ENCODE data around the gene CD55. TPM values are rescaled to one million over a fixed set of nuclear protein-coding genes. Genes with fewer than 3 reads are reported as not detected.

CD55 gene
- polyA plus RNA-seq, 1 donor from 2014 or later, result 1.4 TPM

DNA sequence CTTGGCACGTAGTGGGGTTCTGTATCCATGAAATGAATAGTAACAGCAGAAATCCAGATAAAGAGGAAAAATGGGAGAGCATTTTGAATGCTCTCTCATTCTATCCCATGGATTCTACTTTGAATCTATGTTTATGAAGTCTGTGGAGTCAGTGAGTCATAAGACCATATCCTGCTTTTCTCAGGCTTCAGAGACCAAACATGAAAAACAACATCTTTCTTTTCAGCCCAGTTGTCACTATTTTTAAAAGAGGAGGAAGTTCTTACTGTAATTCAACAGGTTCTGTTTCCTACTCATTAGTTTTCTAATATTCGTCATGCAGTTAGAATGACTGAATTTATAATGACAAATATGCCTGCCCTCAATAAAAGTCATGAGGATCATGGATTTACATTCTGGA lies 39.4 kb upstream of the CD55 start:
- H3K9me2 ChIP-seq (ENCODE audit: insufficient read depth, low read length), result no peaks in the 10 kb centered on the region
- H2AFZ ChIP-seq (ENCODE audit: low read depth, low read length), result no peak overlapping the region
- H3F3A ChIP-seq (ENCODE audit: insufficient read depth, low read length, poor library complexity, severe bottlenecking), result no peaks in the 10 kb centered on the region
- no peak overlapping the region for H3K4me2 ChIP-seq (ENCODE audit: low read length)
- H3K4me3 ChIP-seq (ENCODE audit: low read length), result no peak overlapping the region
- TF ChIP-seq EZH2 (IDR thresholded peaks at IDR 0.05; ENCODE audit: borderline replicate concordance, insufficient read depth, low read length, poor library complexity, severe bottlenecking) (no peak), CTCF (IDR thresholded peaks at IDR 0.05; ENCODE audit: poor library complexity, severe bottlenecking) (no peak), SMC3 (conservative IDR thresholded peaks at IDR 0.05; ENCODE audit: poor library complexity) (no peak), EP300 (conservative IDR thresholded peaks at IDR 0.05; ENCODE audit: poor library complexity, severe bottlenecking) (no peak), POLR2AphosphoS5 (IDR thresholded peaks at IDR 0.05) (no peak), TAF1 (IDR thresholded peaks at IDR 0.05; ENCODE audit: low read depth) (no peak), RAD21 (conservative IDR thresholded peaks at IDR 0.05) (no peak), MXI1 (conservative IDR thresholded peaks at IDR 0.05; ENCODE audit: poor library complexity, severe bottlenecking) (no peak)
- TF ChIP-seq, protein P1, sequence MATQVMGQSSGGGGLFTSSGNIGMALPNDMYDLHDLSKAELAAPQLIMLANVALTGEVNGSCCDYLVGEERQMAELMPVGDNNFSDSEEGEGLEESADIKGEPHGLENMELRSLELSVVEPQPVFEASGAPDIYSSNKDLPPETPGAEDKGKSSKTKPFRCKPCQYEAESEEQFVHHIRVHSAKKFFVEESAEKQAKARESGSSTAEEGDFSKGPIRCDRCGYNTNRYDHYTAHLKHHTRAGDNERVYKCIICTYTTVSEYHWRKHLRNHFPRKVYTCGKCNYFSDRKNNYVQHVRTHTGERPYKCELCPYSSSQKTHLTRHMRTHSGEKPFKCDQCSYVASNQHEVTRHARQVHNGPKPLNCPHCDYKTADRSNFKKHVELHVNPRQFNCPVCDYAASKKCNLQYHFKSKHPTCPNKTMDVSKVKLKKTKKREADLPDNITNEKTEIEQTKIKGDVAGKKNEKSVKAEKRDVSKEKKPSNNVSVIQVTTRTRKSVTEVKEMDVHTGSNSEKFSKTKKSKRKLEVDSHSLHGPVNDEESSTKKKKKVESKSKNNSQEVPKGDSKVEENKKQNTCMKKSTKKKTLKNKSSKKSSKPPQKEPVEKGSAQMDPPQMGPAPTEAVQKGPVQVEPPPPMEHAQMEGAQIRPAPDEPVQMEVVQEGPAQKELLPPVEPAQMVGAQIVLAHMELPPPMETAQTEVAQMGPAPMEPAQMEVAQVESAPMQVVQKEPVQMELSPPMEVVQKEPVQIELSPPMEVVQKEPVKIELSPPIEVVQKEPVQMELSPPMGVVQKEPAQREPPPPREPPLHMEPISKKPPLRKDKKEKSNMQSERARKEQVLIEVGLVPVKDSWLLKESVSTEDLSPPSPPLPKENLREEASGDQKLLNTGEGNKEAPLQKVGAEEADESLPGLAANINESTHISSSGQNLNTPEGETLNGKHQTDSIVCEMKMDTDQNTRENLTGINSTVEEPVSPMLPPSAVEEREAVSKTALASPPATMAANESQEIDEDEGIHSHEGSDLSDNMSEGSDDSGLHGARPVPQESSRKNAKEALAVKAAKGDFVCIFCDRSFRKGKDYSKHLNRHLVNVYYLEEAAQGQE (IDR thresholded peaks at IDR 0.05; ENCODE audit: borderline replicate concordance), result no peak
- no peak overlapping the region for H3K9ac ChIP-seq (ENCODE audit: low read length)
- H4K20me1 ChIP-seq (ENCODE audit: insufficient read depth), result no peaks in the 10 kb centered on the region
- no peaks in the 10 kb centered on the region for H3K27me3 ChIP-seq (ENCODE audit: insufficient read depth, low read depth, low read length)
- H3K9me3 ChIP-seq (ENCODE audit: low read length), result no peaks in the 10 kb centered on the region
- H3K36me3 ChIP-seq (ENCODE audit: insufficient read depth, low read length), result no peaks in the 10 kb centered on the region
- H3K79me2 ChIP-seq (replicated peaks; ENCODE audit: insufficient read depth, low read length), result no peaks in the 10 kb centered on the region
- no peak overlapping the region for H3K27ac ChIP-seq (ENCODE audit: low read length)

GRCh38 chr1:207282496-207283380 lies 38.7 kb upstream of the CD55 start:
- no peak overlapping the region for H3K27ac ChIP-seq (ENCODE audit: low read length)
- H3K27me3 ChIP-seq (ENCODE audit: insufficient read depth, low read depth, low read length), result no peaks in the 10 kb centered on the region
- no peaks in the 10 kb centered on the region for H4K20me1 ChIP-seq (ENCODE audit: insufficient read depth)
- H3K9ac ChIP-seq (ENCODE audit: low read length), result no peak overlapping the region
- H2AFZ ChIP-seq (ENCODE audit: low read depth, low read length), result no peak overlapping the region
- TF ChIP-seq TAF1 (IDR thresholded peaks at IDR 0.05; ENCODE audit: low read depth) (no peak), SMC3 (conservative IDR thresholded peaks at IDR 0.05; ENCODE audit: poor library complexity) (no peak), POLR2AphosphoS5 (IDR thresholded peaks at IDR 0.05) (no peak), CTCF (IDR thresholded peaks at IDR 0.05; ENCODE audit: poor library complexity, severe bottlenecking) (no peak), MXI1 (conservative IDR thresholded peaks at IDR 0.05; ENCODE audit: poor library complexity, severe bottlenecking) (no peak), RAD21 (conservative IDR thresholded peaks at IDR 0.05) (no peak), EP300 (conservative IDR thresholded peaks at IDR 0.05; ENCODE audit: poor library complexity, severe bottlenecking) (no peak), EZH2 (IDR thresholded peaks at IDR 0.05; ENCODE audit: borderline replicate concordance, insufficient read depth, low read length, poor library complexity, severe bottlenecking) (no peak)
- TF ChIP-seq, protein P1 (IDR thresholded peaks at IDR 0.05; ENCODE audit: borderline replicate concordance), result no peak
- no peaks in the 10 kb centered on the region for H3F3A ChIP-seq (ENCODE audit: insufficient read depth, low read length, poor library complexity, severe bottlenecking)
- no peaks in the 10 kb centered on the region for H3K9me3 ChIP-seq (ENCODE audit: low read length)
- H3K4me2 ChIP-seq (ENCODE audit: low read length), result no peak overlapping the region
- H3K4me3 ChIP-seq (ENCODE audit: low read length), result no peak overlapping the region
- no peaks in the 10 kb centered on the region for H3K79me2 ChIP-seq (replicated peaks; ENCODE audit: insufficient read depth, low read length)
- no peaks in the 10 kb centered on the region for H3K36me3 ChIP-seq (ENCODE audit: insufficient read depth, low read length)
- H3K9me2 ChIP-seq (ENCODE audit: insufficient read depth, low read length), result no peaks in the 10 kb centered on the region

All from neural cell (in vitro differentiated cells).